Suprapubic skin (tissue), 4 donors: ENCODE data around the gene BDKRB1. TPM values are rescaled to one million over a fixed set of nuclear protein-coding genes. Genes with fewer than 3 reads are reported as not detected.

ENCODE experiments used
- total RNA-seq, 4 donors: library from RNA; depleted of rRNA; stranded (reverse); fragments of >200 nt; gene quantifications; one replicate each; pipeline ENCODE4 v1.1.0, GENCODE V29; 2016

The BDKRB1 gene
- total RNA-seq, 4 donors from 2014 or later, result 2.6 to 6.5 (median 4.1) TPM

Other genes with a start within 250 kb of the BDKRB1 start
- 10 to 100 TPM; 16.2 to 34.4 (median 27.9) TPM for gene C14orf132, start 216.8 kb upstream of the BDKRB1 start, total RNA-seq
- 10 to 100 TPM in 3 of 4 donors, 1 to 10 TPM in 1; 9.7 to 17.9 (median 14.3) TPM for gene BDKRB2, start 51.4 kb upstream of the BDKRB1 start, total RNA-seq
- 100 to 1,000 TPM in 1 of 4 donors, 10 to 100 TPM in 3; 24.6 to 103 (median 42.8) TPM for gene ATG2B, start 107.1 kb downstream of the BDKRB1 start, total RNA-seq
- gene GSKIP, start 107.3 kb downstream of the BDKRB1 start, total RNA-seq, result 10 to 100 TPM in 3 of 4 donors, 1 to 10 TPM in 1; 7.9 to 50.1 (median 24.7) TPM
- 10 to 100 TPM in 3 of 4 donors, 1 to 10 TPM in 1; 7.4 to 14.3 (median 12.0) TPM for gene AK7, start 135.9 kb downstream of the BDKRB1 start, total RNA-seq
- gene PAPOLA, start 246.2 kb downstream of the BDKRB1 start, total RNA-seq, result 100 to 1,000 TPM in 2 of 4 donors, 10 to 100 TPM in 2; 76.6 to 250 (median 110) TPM